K562 (cell line): ENCODE results near the gene EEF1AKMT1. TPM values are rescaled to one million over a fixed set of nuclear protein-coding genes. Genes with fewer than 3 reads are reported as not detected.

Experiments
- ATAC-seq: fragments of 200-7000 bp; cut with Tn5 transposase; 3 replicates; pipeline ENCODE4 v1.9.1; 2020; ENCODE audit warnings: moderate library complexity
- BruUV-seq: library from RNA; stranded (reverse); fragments of 400-500 nt; replicated peaks from 2 replicates; lab custom pipeline; 2021; lab: Mats Ljungman, UMichigan
- CTCF ChIA-PET: fragments of 300-600 bp; formaldehyde crosslinking; extraction: SDS; loops from one replicate; lab custom pipeline; 2021; ENCODE audit warnings: low intra/inter-chr PET ratio; lab: Yijun Ruan, JAX
- POLR2A ChIA-PET: fragments of 300-600, 350-650 bp; sonication (Branson Sonifier 250); formaldehyde crosslinking; extraction: SDS; loops from one replicate; lab custom pipeline; 2021; ENCODE audit warnings: antibody characterized with exemption, inconsistent platforms; lab: Yijun Ruan, JAX
- DNase-seq, 4 experiments: peaks; one replicate each; pipeline versions ENCODE4 v3.0.0 to v3.0.0-alpha.2; 2011 to 2018; ENCODE audit warnings: low spot score in 3 of 4, mixed read lengths in 3 of 4; ENCODE audit errors: extremely low read depth in 1 of 4
- FAIRE-seq: peaks from 2 replicates; lab custom pipeline; 2011; peaks lifted over from hg19 to GRCh38; lab: Jason Lieb, UNC
- H2AFZ ChIP-seq: 2 replicates; pipeline ENCODE4 v1.6.0; 2011; ENCODE audit warnings: low read depth, low read length, control low read depth, inconsistent platforms
- H3K27ac ChIP-seq: fragments of 200-600 bp; 3 replicates; pipeline ENCODE4 v1.8.0; 2011; ENCODE audit warnings: low read depth, mild to moderate bottlenecking, control low read depth, inconsistent platforms, low read length, moderate library complexity, mixed read lengths; ENCODE audit errors: extremely low read depth
- H3K27me3 ChIP-seq, 2 experiments: fragments of 300-600 bp in 1 of 2; 2 replicates in 1 of 2; 3 replicates in 1 of 2; pipeline versions ENCODE4 v1.6.0 to v1.8.0; 2011; ENCODE audit warnings: inconsistent platforms in 2 of 2, low read length in 2 of 2, mild to moderate bottlenecking in 1 of 2, mixed read lengths in 1 of 2, moderate library complexity in 1 of 2; ENCODE audit not compliant: control insufficient read depth in 2 of 2, insufficient read depth in 2 of 2
- H3K36me3 ChIP-seq: fragments of 300-600 bp; 3 replicates; pipeline ENCODE4 v1.8.0; 2011; ENCODE audit warnings: mild to moderate bottlenecking, low read length, inconsistent platforms; ENCODE audit not compliant: control insufficient read depth, insufficient read depth
- H3K4me1 ChIP-seq, 2 experiments: fragments of 200-600 bp in 1 of 2; replicated peaks in 1 of 2; 2 replicates in 1 of 2; 3 replicates in 1 of 2; pipeline versions ENCODE4 v1.5.1 to v1.8.0; 2011; ENCODE audit warnings: inconsistent platforms in 2 of 2, low read length in 2 of 2, mild to moderate bottlenecking in 1 of 2, mixed read lengths in 1 of 2, moderate library complexity in 1 of 2; ENCODE audit not compliant: control insufficient read depth in 2 of 2, insufficient read depth in 2 of 2
- H3K4me2 ChIP-seq: 2 replicates; pipeline ENCODE4 v1.6.1; 2011; ENCODE audit warnings: low read length, control low read depth, inconsistent platforms, mixed read lengths; ENCODE audit not compliant: insufficient read depth
- H3K4me3 ChIP-seq: fragments of 200-600 bp; sonication (generic), shearing (Covaris generic); 2 replicates; pipeline ENCODE4 v1.5.1; 2016; ENCODE audit warnings: control low read depth, inconsistent platforms
- H3K79me2 ChIP-seq: fragments of 200-600 bp; 3 replicates; pipeline ENCODE4 v1.8.0; 2011; ENCODE audit warnings: low read length, inconsistent platforms; ENCODE audit not compliant: control insufficient read depth, insufficient read depth
- H3K9ac ChIP-seq, 2 experiments: 2 replicates each; pipeline versions ENCODE4 v1.6.0 to v1.6.1; 2011; ENCODE audit warnings: low read depth in 2 of 2, low read length in 2 of 2, control low read depth in 1 of 2, inconsistent platforms in 1 of 2, mild to moderate bottlenecking in 1 of 2, mixed read lengths in 1 of 2; ENCODE audit not compliant: insufficient read depth in 1 of 2
- H3K9me1 ChIP-seq: one replicate; pipeline ENCODE4 v1.6.0; 2011; ENCODE audit warnings: inconsistent platforms, mild to moderate bottlenecking, low read length, moderate library complexity; ENCODE audit not compliant: control insufficient read depth, insufficient read depth
- H3K9me3 ChIP-seq: replicated peaks from 2 replicates; pipeline ENCODE4 v1.5.1; 2011; ENCODE audit warnings: low read depth, low read length, inconsistent platforms; ENCODE audit not compliant: control insufficient read depth, insufficient read depth
- H4K20me1 ChIP-seq: replicated peaks from 2 replicates; pipeline ENCODE4 v1.6.1; 2011; ENCODE audit warnings: low read length, inconsistent platforms, mixed read lengths; ENCODE audit not compliant: control insufficient read depth, insufficient read depth
- ARID1B ChIP-seq: fragments of 450-650 bp; IDR thresholded peaks from 2 replicates; pipeline ENCODE4 v1.6.1; 2016; ENCODE audit warnings: antibody characterized with exemption, mild to moderate bottlenecking, inconsistent platforms
- ATF7 ChIP-seq: fragments of 450-650 bp; IDR thresholded peaks from 2 replicates; pipeline ENCODE4 v1.7.1; 2014; ENCODE audit warnings: mild to moderate bottlenecking, moderate library complexity
- CBFA2T3 ChIP-seq: fragments of 450-650 bp; IDR thresholded peaks from 2 replicates; pipeline ENCODE4 v1.6.1; 2017
- CREM ChIP-seq: IDR thresholded peaks from 2 replicates; pipeline ENCODE4 v1.6.1; 2014; ENCODE audit warnings: antibody characterized with exemption, low read depth
- DPF2 ChIP-seq: fragments of 450-650 bp; IDR thresholded peaks from 2 replicates; pipeline ENCODE4 v1.6.1; 2016
- EP400 ChIP-seq: fragments of 450-650 bp; IDR thresholded peaks from 2 replicates; pipeline ENCODE4 v1.6.1; 2017; ENCODE audit warnings: antibody characterized with exemption, mild to moderate bottlenecking, moderate library complexity
- ESRRA ChIP-seq: fragments of 450-650 bp; IDR thresholded peaks from 2 replicates; pipeline ENCODE4 v1.6.1; 2014; ENCODE audit warnings: low read depth, mild to moderate bottlenecking, moderate library complexity, borderline replicate concordance
- GABPB1 ChIP-seq: sonication (generic); formaldehyde crosslinking; IDR thresholded peaks from 2 replicates; pipeline ENCODE4 v1.8.0; 2022; ENCODE audit warnings: mild to moderate bottlenecking, missing genetic modification reagents
- HMG20A ChIP-seq: fragments of 450-650 bp; formaldehyde crosslinking; conservative IDR thresholded peaks from 2 replicates; pipeline ENCODE4 v1.4.0; 2020; ENCODE audit warnings: mild to moderate bottlenecking, mixed read lengths
- IFI16 ChIP-seq: fragments of 250-450 bp; sonication (Bioruptor Pico); IDR thresholded peaks from 2 replicates; pipeline ENCODE4 v2.1.2; 2022; ENCODE audit warnings: mild to moderate bottlenecking, inconsistent platforms
- JUN ChIP-seq, 2 experiments: sonication (generic) in 1 of 2; formaldehyde crosslinking in 1 of 2; IDR thresholded peaks; 2 replicates each; pipeline versions ENCODE4 v1.6.1 to v1.8.0; 2012 to 2022; ENCODE audit warnings: borderline replicate concordance in 2 of 2, mild to moderate bottlenecking in 2 of 2, improper control_type of control experiment in 1 of 2, low read depth in 1 of 2, low read length in 1 of 2, missing genetic modification reagents in 1 of 2
- MNT ChIP-seq, 2 experiments: fragments of 450-650 bp; conservative IDR thresholded peaks; 2 replicates each; pipeline ENCODE4 v1.6.1; 2017; ENCODE audit warnings: mild to moderate bottlenecking in 2 of 2, moderate library complexity in 2 of 2
- RCOR1 ChIP-seq, 2 experiments: IDR thresholded peaks; 2 replicates each; pipeline ENCODE4 v1.6.1; 2012; ENCODE audit warnings: low read depth in 2 of 2, low read length in 2 of 2, borderline replicate concordance in 1 of 2, improper control_type of control experiment in 1 of 2
- SIRT6 ChIP-seq: IDR thresholded peaks from one replicate; pipeline ENCODE4 v1.6.1; 2012; ENCODE audit warnings: low read depth, mild to moderate bottlenecking, control low read depth, inconsistent platforms, low read length, moderate library complexity
- TAL1 ChIP-seq: fragments of 450-650 bp; IDR thresholded peaks from 2 replicates; pipeline ENCODE4 v1.6.1; 2016; ENCODE audit warnings: mild to moderate bottlenecking
- TCF3 ChIP-seq: sonication (generic); formaldehyde crosslinking; IDR thresholded peaks from 2 replicates; pipeline ENCODE4 v1.4.0; 2020; ENCODE audit warnings: mild to moderate bottlenecking, missing genetic modification reagents
- TEAD4 ChIP-seq, 2 experiments: sonication (generic) in 1 of 2; formaldehyde crosslinking in 1 of 2; IDR thresholded peaks; 2 replicates each; pipeline versions ENCODE4 v1.6.1 to v1.8.0; 2012 to 2022; ENCODE audit warnings: borderline replicate concordance in 1 of 2, inconsistent platforms in 1 of 2, low read length in 1 of 2, mild to moderate bottlenecking in 1 of 2, missing genetic modification reagents in 1 of 2
- ZEB2 ChIP-seq: fragments of 450-650 bp; IDR thresholded peaks from 2 replicates; pipeline ENCODE4 v1.6.1; 2016
- ZNF184 ChIP-seq: sonication (generic); formaldehyde crosslinking; IDR thresholded peaks from 2 replicates; pipeline ENCODE4 v1.5.0; 2020; ENCODE audit warnings: missing genetic modification reagents
- WGBS: fragments of 100-300 bp; shearing (Covaris generic); methylation state at CpG from one replicate; pipeline ENCODE4 v1.1.6; 2016; ENCODE audit warnings: low coverage, mixed read lengths; ENCODE audit not compliant: insufficient coverage; ENCODE audit errors: missing lambda C conversion rate; 5-methylcytosine and 5-hydroxymethylcytosine counted together
- in situ Hi-C: fragments of 300-500 bp; cut with MboI; formaldehyde crosslinking; loops from 4 replicates; pipeline ENCODE4 v1.15.0; 2018; ENCODE audit warnings: inconsistent platforms, mixed read lengths
- intact Hi-C: fragments of 100-400 bp; cut with micrococcal nuclease; formaldehyde crosslinking; loops from 2 replicates; pipeline ENCODE4 v1.14.2; 2022
- polyA plus RNA-seq, 8 experiments: library from polyadenylated mRNA; depleted of rRNA in 4 of 8; stranded (reverse) in 5 of 8; unstranded in 3 of 8; fragments of >200 nt; fragmentation: Nextera tagmentation in 2 of 8; fragmentation: Illumina TruSeq in 1 of 8; extraction: Ambion mirVana in 2 of 8; extraction: Trizol in 1 of 8; gene quantifications; 2 replicates each; pipeline versions ENCODE4 v1.2.1 to v1.2.3, GENCODE V29; 2011 to 2014; ENCODE audit warnings: inconsistent platforms in 1 of 8, missing spikeins in 1 of 8
- total RNA-seq, 7 experiments: library from RNA; depleted of rRNA in 6 of 7; stranded (reverse); fragments of >200 nt in 6 of 7; fragmentation: Illumina TruSeq in 2 of 7; extraction: Trizol in 2 of 7; gene quantifications; 2 replicates each; pipeline versions ENCODE4 v1.2.1 to v1.2.3, GENCODE V29; 2011 to 2021; ENCODE audit warnings: low replicate concordance in 1 of 7
- TF ChIP-seq, protein P1 (sequence below): sonication (generic); formaldehyde crosslinking; IDR thresholded peaks from 2 replicates; pipeline ENCODE4 v1.8.1; 2023; ENCODE audit warnings: mild to moderate bottlenecking, missing genetic modification reagents

Gene EEF1AKMT1
- total and polyA plus RNA-seq, 9 of the 15 experiments (the other 6 are each of a cell fraction or from before 2014, with no cell fraction given): 5.3 to 36.3 (median 7.9) TPM

GRCh38 chr13:20801707-20802106, 27.9 kb upstream of the EEF1AKMT1 start:
- Histone ChIP-seq H3K9me1 (no peaks in the 10 kb centered on the region), H3K36me3 (peaks cover 59% of the 10 kb centered on the region), H3K27ac (peak overlapping the region; percentile 56; the same call in 2 of the 3 replicates), H3K4me3 (no peak overlapping the region), H2AFZ (no peak overlapping the region), H4K20me1 (no peaks in the 10 kb centered on the region), H3K27me3 (no peaks in the 10 kb centered on the region), H3K4me2 (no peak overlapping the region), H3K79me2 (0 out of 3 replicates have a peak, but pooled peaks cover 4% of the 10 kb centered on the region), H3K9me3 (no peaks in the 10 kb centered on the region), H3K4me1 (peaks cover 13 to 14% of the 10 kb centered on the region in 2 experiments; a peak in 4 of 5 replicates), H3K9ac (no peak overlapping the region; a peak in 1 of 4 replicates)
- POLR2A ChIA-PET: no interaction called here
- DNase-seq (peak in 3 of 4 experiments; percentile 13 to 48 (median 20)), ATAC-seq (peak; percentile 77), FAIRE-seq (peak; percentile 61)
- CTCF ChIA-PET: no interaction called here
- intact Hi-C loops: no loop called here
- BruUV-seq: no TSS peak
- in situ Hi-C loops: no loop called here
- WGBS: 7% methylated on average over 2 of the region's 2 CpGs
- TF ChIP-seq, protein P1, sequence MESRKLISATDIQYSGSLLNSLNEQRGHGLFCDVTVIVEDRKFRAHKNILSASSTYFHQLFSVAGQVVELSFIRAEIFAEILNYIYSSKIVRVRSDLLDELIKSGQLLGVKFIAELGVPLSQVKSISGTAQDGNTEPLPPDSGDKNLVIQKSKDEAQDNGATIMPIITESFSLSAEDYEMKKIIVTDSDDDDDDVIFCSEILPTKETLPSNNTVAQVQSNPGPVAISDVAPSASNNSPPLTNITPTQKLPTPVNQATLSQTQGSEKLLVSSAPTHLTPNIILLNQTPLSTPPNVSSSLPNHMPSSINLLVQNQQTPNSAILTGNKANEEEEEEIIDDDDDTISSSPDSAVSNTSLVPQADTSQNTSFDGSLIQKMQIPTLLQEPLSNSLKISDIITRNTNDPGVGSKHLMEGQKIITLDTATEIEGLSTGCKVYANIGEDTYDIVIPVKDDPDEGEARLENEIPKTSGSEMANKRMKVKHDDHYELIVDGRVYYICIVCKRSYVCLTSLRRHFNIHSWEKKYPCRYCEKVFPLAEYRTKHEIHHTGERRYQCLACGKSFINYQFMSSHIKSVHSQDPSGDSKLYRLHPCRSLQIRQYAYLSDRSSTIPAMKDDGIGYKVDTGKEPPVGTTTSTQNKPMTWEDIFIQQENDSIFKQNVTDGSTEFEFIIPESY (CRISPR knock-in tag): no peak
- TF ChIP-seq ZNF184 (CRISPR knock-in tag) (no peak), IFI16 (no peak), ARID1B (peak; percentile 78), RCOR1 (IDR thresholded peaks at IDR 0.05; ENCODE audit: borderline replicate concordance in 1 of 2, low read depth in 2 of 2, low read length in 2 of 2) (peak in 1 of 2 experiments; percentile 66; a peak in 1 of 4 replicates), TEAD4 (IDR thresholded peaks at IDR 0.05; ENCODE audit: low read length) (peak; percentile 24; the same call in 1 of the 2 replicates), TEAD4 (CRISPR knock-in tag; IDR thresholded peaks at IDR 0.05; ENCODE audit: borderline replicate concordance) (no peak), TCF3 (CRISPR knock-in tag) (peak; percentile 52), DPF2 (peak; percentile 48; the same call in 1 of the 2 replicates), ZEB2 (0 out of 2 replicates have a peak, but pooled peaks have one; percentile 22), CBFA2T3 (peak; percentile 66), JUN (IDR thresholded peaks at IDR 0.05; ENCODE audit: borderline replicate concordance, low read depth, low read length) (peak; percentile 77), JUN (CRISPR knock-in tag; IDR thresholded peaks at IDR 0.05; ENCODE audit: borderline replicate concordance) (no peak), SIRT6 (no peak), EP400 (0 out of 2 replicates have a peak, but pooled peaks have one; percentile 33), TAL1 (peak; percentile 31; the same call in 1 of the 2 replicates), HMG20A (CRISPR knock-in tag) (no peak), MNT (conservative IDR thresholded peaks at IDR 0.05) (peak in 1 of 2 experiments; percentile 41; a peak in 2 of 4 replicates), ESRRA (peak; percentile 53; the same call in 1 of the 2 replicates), ATF7 (peak; percentile 78), CREM (0 out of 2 replicates have a peak, but pooled peaks have one; percentile 12), GABPB1 (no peak)
